ENCODE results near the gene EVI2A. TPM values are rescaled to one million over a fixed set of nuclear protein-coding genes. Genes with fewer than 3 reads are reported as not detected.

The EVI2A gene
- total RNA-seq, 1 experiment from 2014 or later, result not detected

GRCh38 chr17:31369266-31369665 lies 47.8 kb upstream of the EVI2A start:
- DNase-seq (ENCODE audit: low read depth, low spot score) (no peak), ATAC-seq (no peak)
- Histone ChIP-seq H3K36me3 (ENCODE audit: control insufficient read depth in 1 of 2, insufficient read depth in 2 of 2, low read length in 2 of 2) (peaks cover 0 to 5% of the 10 kb centered on the region in 2 experiments; a peak in 1 of 4 replicates), H3K27me3 (ENCODE audit: insufficient read depth, low read length) (no peaks in the 10 kb centered on the region), H3K4me3 (replicated peaks in 1 of 2; ENCODE audit: low read depth in 1 of 2, low read length in 2 of 2) (no peak overlapping the region), H3K27ac (ENCODE audit: low read depth, low read length) (no peak overlapping the region), H3K9ac (ENCODE audit: low read length) (no peak overlapping the region), H3K4me1 (ENCODE audit: control insufficient read depth in 1 of 2, insufficient read depth in 2 of 2, low read length in 2 of 2) (no peaks in the 10 kb centered on the region), H3K9me3 (ENCODE audit: control insufficient read depth in 1 of 2, insufficient read depth in 1 of 2, low read depth in 1 of 2, low read length in 2 of 2) (no peaks in the 10 kb centered on the region), H4K20me1 (ENCODE audit: insufficient read depth) (no peaks in the 10 kb centered on the region), H2AFZ (ENCODE audit: low read depth, low read length, poor library complexity, severe bottlenecking) (no peak overlapping the region), H3K79me2 (ENCODE audit: insufficient read depth, low read length) (no peaks in the 10 kb centered on the region), H3K4me2 (ENCODE audit: low read length) (no peak overlapping the region), H3K9me2 (ENCODE audit: insufficient read depth) (no peaks in the 10 kb centered on the region)
- TF ChIP-seq YY1 (IDR thresholded peaks at IDR 0.05; ENCODE audit: extremely low read depth, insufficient replicate concordance, low read depth, low read length) (no peak), SIN3A (IDR thresholded peaks at IDR 0.05; ENCODE audit: low read depth) (no peak), SP1 (IDR thresholded peaks at IDR 0.05; ENCODE audit: low read depth) (no peak), CEBPB (IDR thresholded peaks at IDR 0.05; ENCODE audit: low read depth) (no peak), ATF3 (IDR thresholded peaks at IDR 0.05) (no peak), EZH2phosphoT487 (IDR thresholded peaks at IDR 0.05; ENCODE audit: borderline replicate concordance) (no peak), JUND (IDR thresholded peaks at IDR 0.05) (no peak), POLR2AphosphoS5 (IDR thresholded peaks at IDR 0.05; ENCODE audit: low read depth, low read length) (no peak), RAD21 (IDR thresholded peaks at IDR 0.05; ENCODE audit: low read depth) (no peak), CBX3 (IDR thresholded peaks at IDR 0.05; ENCODE audit: low read depth) (no peak), ELF1 (IDR thresholded peaks at IDR 0.05; ENCODE audit: borderline replicate concordance, low read depth) (no peak), POLR2A (IDR thresholded peaks at IDR 0.05; ENCODE audit: borderline replicate concordance, extremely low read depth, insufficient read depth, insufficient read length) (no peak), ZNF274 (IDR thresholded peaks at IDR 0.05; ENCODE audit: low read depth, low read length) (no peak), ZBTB33 (IDR thresholded peaks at IDR 0.05; ENCODE audit: extremely low read depth, insufficient replicate concordance, low read length) (no peak)
- TF ChIP-seq, protein P1, sequence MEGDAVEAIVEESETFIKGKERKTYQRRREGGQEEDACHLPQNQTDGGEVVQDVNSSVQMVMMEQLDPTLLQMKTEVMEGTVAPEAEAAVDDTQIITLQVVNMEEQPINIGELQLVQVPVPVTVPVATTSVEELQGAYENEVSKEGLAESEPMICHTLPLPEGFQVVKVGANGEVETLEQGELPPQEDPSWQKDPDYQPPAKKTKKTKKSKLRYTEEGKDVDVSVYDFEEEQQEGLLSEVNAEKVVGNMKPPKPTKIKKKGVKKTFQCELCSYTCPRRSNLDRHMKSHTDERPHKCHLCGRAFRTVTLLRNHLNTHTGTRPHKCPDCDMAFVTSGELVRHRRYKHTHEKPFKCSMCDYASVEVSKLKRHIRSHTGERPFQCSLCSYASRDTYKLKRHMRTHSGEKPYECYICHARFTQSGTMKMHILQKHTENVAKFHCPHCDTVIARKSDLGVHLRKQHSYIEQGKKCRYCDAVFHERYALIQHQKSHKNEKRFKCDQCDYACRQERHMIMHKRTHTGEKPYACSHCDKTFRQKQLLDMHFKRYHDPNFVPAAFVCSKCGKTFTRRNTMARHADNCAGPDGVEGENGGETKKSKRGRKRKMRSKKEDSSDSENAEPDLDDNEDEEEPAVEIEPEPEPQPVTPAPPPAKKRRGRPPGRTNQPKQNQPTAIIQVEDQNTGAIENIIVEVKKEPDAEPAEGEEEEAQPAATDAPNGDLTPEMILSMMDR (IDR thresholded peaks at IDR 0.05 in 2 of 3, conservative IDR thresholded peaks at IDR 0.05 in 1 of 3; ENCODE audit: borderline replicate concordance in 1 of 3, insufficient read depth in 1 of 3, low read depth in 2 of 3, low read length in 2 of 3), result no peak
- ChIA-PET POLR2A (no interaction called here), CTCF (no interaction called here), RAD21 (ENCODE audit: low non-redundant PET in 1 of 2, low total read pairs in 2 of 2, uncharacterized antibody in 2 of 2, unreplicated experiment in 2 of 2) (no interaction called here)
- no TSS peak for BruUV-seq (replicated peaks)
- intact Hi-C loops (cut with micrococcal nuclease), result no loop called here
